GM10248 (cell line): ENCODE measurements around the gene MYLK.

Experiments
- CTCF ChIA-PET: fragments of 300-600 bp; sonication (Branson Sonifier 250); formaldehyde crosslinking; extraction: SDS; loops from one replicate; lab custom pipeline; 2021; ENCODE audit warnings: antibody characterized with exemption; lab: Yijun Ruan, JAX
- POLR2A ChIA-PET: fragments of 350-650 bp; sonication (Branson Sonifier 250); formaldehyde crosslinking; extraction: SDS; loops from one replicate; lab custom pipeline; 2020; ENCODE audit warnings: antibody characterized with exemption; lab: Yijun Ruan, JAX
- DNase-seq: peaks from one replicate; pipeline ENCODE4 v3.0.0; 2012; ENCODE audit errors: extremely low spot score
- TF ChIP-seq, protein P1 (sequence below): IDR thresholded peaks from 2 replicates; pipeline ENCODE4 v1.5.1; 2012; ENCODE audit warnings: mild to moderate bottlenecking, low read depth; ENCODE audit errors: extremely low read depth, missing control alignments, control extremely low read depth

The MYLK gene

DNA sequence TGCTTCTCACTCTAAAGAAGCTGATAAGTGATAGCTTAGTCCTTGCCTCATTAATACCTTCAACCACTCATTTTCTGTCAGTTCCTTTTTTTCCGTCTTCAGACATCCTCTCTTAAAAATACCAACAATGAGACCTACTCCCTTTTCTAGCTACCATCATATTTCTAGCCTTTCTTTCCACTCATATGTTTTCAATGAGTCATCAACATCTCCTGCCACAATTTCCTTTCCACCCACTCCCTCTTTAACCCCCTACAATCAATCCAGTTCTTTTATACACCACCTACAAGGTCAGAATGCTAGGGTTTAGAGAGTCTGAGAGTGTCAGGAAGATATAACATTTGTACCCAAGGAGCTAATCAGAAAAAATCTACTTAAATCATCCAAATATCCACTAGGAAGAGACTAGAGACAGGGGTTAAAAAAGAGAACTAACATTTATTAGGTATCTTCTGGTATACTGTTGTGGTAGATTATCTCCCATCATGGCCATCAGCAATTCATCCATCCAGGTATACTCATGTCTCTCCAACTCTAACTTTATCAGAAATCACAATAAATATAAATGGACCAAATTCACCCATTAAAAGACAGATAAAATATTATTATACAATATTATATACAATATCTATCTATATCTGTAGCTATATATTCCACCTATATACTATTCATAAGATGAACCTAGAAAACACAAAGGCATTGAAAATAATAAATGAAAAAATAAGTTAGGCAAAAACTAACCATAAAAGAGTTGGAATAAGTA, 42.5 kb downstream of the MYLK start:
- ChIA-PET POLR2A (no interaction called here), CTCF (interaction anchor here (1.5 kb wide), 1 partner anchor 23 kb away, joined by 5 read pairs; no protein-coding TSS in a partner anchor)
- TF ChIP-seq, protein P1, sequence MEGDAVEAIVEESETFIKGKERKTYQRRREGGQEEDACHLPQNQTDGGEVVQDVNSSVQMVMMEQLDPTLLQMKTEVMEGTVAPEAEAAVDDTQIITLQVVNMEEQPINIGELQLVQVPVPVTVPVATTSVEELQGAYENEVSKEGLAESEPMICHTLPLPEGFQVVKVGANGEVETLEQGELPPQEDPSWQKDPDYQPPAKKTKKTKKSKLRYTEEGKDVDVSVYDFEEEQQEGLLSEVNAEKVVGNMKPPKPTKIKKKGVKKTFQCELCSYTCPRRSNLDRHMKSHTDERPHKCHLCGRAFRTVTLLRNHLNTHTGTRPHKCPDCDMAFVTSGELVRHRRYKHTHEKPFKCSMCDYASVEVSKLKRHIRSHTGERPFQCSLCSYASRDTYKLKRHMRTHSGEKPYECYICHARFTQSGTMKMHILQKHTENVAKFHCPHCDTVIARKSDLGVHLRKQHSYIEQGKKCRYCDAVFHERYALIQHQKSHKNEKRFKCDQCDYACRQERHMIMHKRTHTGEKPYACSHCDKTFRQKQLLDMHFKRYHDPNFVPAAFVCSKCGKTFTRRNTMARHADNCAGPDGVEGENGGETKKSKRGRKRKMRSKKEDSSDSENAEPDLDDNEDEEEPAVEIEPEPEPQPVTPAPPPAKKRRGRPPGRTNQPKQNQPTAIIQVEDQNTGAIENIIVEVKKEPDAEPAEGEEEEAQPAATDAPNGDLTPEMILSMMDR, result no peak
- no peak for DNase-seq

DNA sequence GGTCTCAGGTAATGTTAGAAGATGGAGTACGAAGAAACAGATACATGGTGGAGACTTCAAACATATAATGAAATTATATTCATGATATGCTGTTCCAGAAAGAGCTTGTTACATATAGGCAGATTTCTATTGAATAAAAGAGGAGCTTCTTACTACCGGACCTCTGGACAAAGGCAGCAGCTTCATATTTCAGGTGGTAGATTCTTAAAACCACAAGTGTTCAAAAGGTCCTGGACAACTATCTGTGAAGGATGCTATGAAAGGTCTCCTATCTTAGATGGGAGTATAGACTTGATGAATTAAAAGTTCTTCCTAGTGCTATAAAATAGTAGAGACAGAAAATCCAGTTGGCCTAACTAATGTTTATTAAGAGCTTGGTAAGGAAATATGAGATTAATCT, 43.2 kb downstream of the MYLK start:
- ChIA-PET CTCF (interaction anchor here (1.5 kb wide), 1 partner anchor 22 kb away, joined by 5 read pairs; no protein-coding TSS in a partner anchor), POLR2A (no interaction called here)
- no peak for DNase-seq
- TF ChIP-seq, protein P1, result no peak

DNA sequence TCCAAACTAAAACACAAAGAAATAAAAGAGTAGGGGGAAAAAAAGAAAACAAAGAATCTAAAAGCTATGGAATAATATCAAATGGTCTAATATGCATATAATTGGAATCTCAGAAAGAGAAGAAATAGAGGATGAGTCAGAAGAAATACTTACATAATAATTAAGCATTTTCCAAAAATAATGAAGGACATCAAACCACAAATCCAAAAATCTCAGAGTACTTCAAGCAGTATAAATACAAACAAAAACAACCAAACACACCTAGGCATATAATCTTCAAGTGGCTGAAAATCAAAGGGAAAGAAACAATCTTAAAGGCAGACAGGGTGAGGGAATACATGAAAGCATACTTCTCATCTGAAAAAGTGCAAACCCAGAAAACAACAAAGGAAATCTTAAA, 46.3 kb downstream of the MYLK start:
- ChIA-PET CTCF (no interaction called here), POLR2A (no interaction called here)
- TF ChIP-seq, protein P1, result no peak
- DNase-seq, result no peak

DNA sequence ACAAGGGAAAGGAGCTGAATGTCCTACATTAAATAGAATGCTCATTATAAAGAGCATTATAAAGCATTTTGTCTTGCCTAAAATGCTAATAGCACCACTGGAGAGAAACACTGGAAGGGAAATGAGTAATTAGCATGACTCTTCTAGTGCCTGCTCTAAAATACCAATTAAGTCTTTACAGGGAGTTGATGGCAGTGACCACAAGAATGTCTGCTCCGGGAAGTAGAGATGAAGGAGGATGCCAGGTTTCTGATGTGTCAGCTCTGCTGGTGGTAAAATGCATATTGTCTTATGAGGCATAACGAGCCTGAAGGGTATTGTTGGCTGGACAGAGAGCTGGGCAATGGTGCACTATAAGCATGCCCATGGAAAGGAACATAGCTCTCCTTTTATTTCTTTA, 49.5 kb downstream of the MYLK start:
- DNase-seq, result no peak
- ChIA-PET POLR2A (no interaction called here), CTCF (interaction anchor here (1.5 kb wide), 1 partner anchor 14 kb away, joined by 3 read pairs; no protein-coding TSS in a partner anchor)
- TF ChIP-seq, protein P1, result no peak

DNA sequence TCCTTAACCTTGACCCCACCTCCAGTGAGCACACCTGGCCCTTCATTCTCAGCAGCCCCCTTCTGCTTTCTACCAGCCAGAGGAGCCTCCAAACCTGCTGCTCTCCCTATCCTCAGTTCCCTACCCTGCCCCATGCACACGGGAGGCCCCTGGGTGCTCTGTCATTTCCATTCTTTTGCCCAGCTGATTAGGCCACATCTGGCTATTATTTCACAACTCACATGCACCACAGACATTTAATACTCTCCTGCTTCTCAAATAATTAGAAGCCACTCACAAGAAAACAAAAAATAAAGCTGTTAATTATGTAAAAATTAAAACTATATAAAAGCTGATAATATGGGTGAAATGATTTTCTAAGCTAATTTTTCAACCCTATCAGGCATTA, 50.7 kb downstream of the MYLK start:
- DNase-seq, result no peak

DNA sequence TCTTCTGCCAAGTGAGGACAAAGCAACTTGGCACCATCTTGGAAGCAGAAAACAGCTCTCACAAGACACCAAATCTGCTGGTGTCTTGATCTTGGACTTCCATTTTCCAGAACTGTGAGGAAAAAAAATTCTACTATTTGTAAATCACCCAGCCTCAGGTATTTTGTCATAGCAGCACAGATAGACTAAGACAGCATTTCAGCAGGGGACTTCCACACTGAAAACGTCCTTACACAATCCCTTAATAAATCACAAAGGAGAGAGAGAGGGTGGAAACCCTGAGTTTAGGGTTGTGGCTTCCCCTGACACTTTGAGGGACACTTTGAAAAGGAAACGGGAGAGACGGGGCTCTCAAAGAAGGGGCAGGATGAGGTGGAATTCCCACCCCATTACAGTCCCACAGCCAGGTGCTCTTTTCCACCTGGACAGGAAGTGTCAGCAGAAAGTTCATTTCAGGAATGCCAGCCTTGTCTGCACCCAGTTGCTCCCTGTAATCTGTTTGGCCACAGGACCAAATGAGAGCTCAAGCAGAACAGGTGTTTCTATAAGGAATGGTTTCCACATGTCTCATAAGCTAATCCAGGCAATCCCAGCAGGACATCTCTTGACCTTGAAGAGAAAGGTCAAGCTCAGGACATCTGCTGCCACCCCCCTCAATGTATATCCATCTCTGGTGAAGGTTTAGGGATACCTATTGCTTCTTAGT, 51.3 kb downstream of the MYLK start:
- POLR2A ChIA-PET, result no interaction called here
- CTCF ChIA-PET, result no interaction called here
- TF ChIP-seq, protein P1, result no peak
- no peak for DNase-seq

More for the DNA sequence above, 50.7 kb downstream of the MYLK start:
- ChIA-PET POLR2A (no interaction called here), CTCF (interaction anchor here (1.5 kb wide), 1 partner anchor 13 kb away, joined by 3 read pairs; no protein-coding TSS in a partner anchor)
- TF ChIP-seq, protein P1, result no peak
